Memory B cell (primary cell): ENCODE data around the gene NMT1.

Experiments used
- ATAC-seq: fragments of 150-1000 bp; cut with Tn5 transposase; 2 replicates; pipeline ENCODE4 v1.10.0; 2021; ENCODE audit warnings: low read depth, mild to moderate bottlenecking, moderate library complexity
- DNase-seq, 2 donors: peaks; one replicate each; pipeline ENCODE4 v3.0.0; 2022; ENCODE audit warnings: low spot score in 2 of 2
- H3K27ac Mint-ChIP-seq: one replicate; pipeline ENCODE4 v1.8.0; 2022; ENCODE audit warnings: mild to moderate bottlenecking, moderate library complexity, mixed read lengths
- H3K27me3 Mint-ChIP-seq: one replicate; pipeline ENCODE4 v1.8.0; 2022; ENCODE audit warnings: mixed read lengths
- H3K36me3 Mint-ChIP-seq: one replicate; pipeline ENCODE4 v1.8.0; 2022; ENCODE audit warnings: mild to moderate bottlenecking, mixed read lengths
- H3K4me1 Mint-ChIP-seq: one replicate; pipeline ENCODE4 v1.8.0; 2022; ENCODE audit warnings: mixed read lengths
- H3K4me3 Mint-ChIP-seq: one replicate; pipeline ENCODE4 v1.8.0; 2022; ENCODE audit warnings: mild to moderate bottlenecking, moderate library complexity, mixed read lengths
- H3K9me3 Mint-ChIP-seq: one replicate; pipeline ENCODE4 v1.8.0; 2022; ENCODE audit warnings: mixed read lengths

The NMT1 gene

GRCh38 chr17:45060797-45061605 is at the start of gene NMT1:
NMT1 (plus strand) TSS chr17:45061317; CDS start chr17:45061330, 13 bp downstream.
- Mint-ChIP-seq H3K27me3 (no peaks in the 10 kb centered on the region), H3K9me3 (no peaks in the 10 kb centered on the region), H3K27ac (peak within 1 kb of the TSS; percentile 95), H3K4me1 (peaks cover 20% of the 10 kb centered on the region), H3K4me3 (peak within 1 kb of the TSS; percentile 99), H3K36me3 (no peaks in the 10 kb centered on the region)
- DNase-seq = peak; percentile 93 to 94
- peak; percentile 85 for ATAC-seq

- H3K36me3 Mint-ChIP-seq = peaks cover 3% of the 10 kb centered on the region
- no peaks in the 10 kb centered on the region for H3K9me3 Mint-ChIP-seq
- H3K4me3 Mint-ChIP-seq = no peak overlapping the region
- no peak for ATAC-seq
- no peak overlapping the region for H3K27ac Mint-ChIP-seq
- peaks cover 6% of the 10 kb centered on the region for H3K4me1 Mint-ChIP-seq
- peaks cover 27% of the 10 kb centered on the region for H3K27me3 Mint-ChIP-seq
- DNase-seq = no peak
Observed at GRCh38 chr17:45011767-45012166, 49.4 kb upstream of the NMT1 start.

GRCh38 chr17:45013021-45013997 is 47.8 kb upstream of the NMT1 start:
- ATAC-seq (no peak), DNase-seq (no peak)
- Mint-ChIP-seq H3K27ac (no peak overlapping the region), H3K9me3 (no peaks in the 10 kb centered on the region), H3K4me3 (no peak overlapping the region), H3K27me3 (peaks cover 24% of the 10 kb centered on the region), H3K36me3 (no peaks in the 10 kb centered on the region), H3K4me1 (no peaks in the 10 kb centered on the region)

GRCh38 chr17:45016237-45016636 is 44.9 kb upstream of the NMT1 start:
- DNase-seq = no peak
- peaks cover 32% of the 10 kb centered on the region for H3K27me3 Mint-ChIP-seq
- no peak overlapping the region for H3K27ac Mint-ChIP-seq
- no peak overlapping the region for H3K4me3 Mint-ChIP-seq
- H3K9me3 Mint-ChIP-seq = no peaks in the 10 kb centered on the region
- no peaks in the 10 kb centered on the region for H3K36me3 Mint-ChIP-seq
- H3K4me1 Mint-ChIP-seq = peaks cover 15% of the 10 kb centered on the region
- no peak for ATAC-seq

- H3K27ac Mint-ChIP-seq = no peak overlapping the region
- ATAC-seq (no peak), DNase-seq (no peak)
- H3K36me3 Mint-ChIP-seq = no peaks in the 10 kb centered on the region
- H3K27me3 Mint-ChIP-seq = peaks cover 33% of the 10 kb centered on the region
- peaks cover 17% of the 10 kb centered on the region for H3K4me1 Mint-ChIP-seq
- no peaks in the 10 kb centered on the region for H3K9me3 Mint-ChIP-seq
- H3K4me3 Mint-ChIP-seq = no peak overlapping the region
Observed at GRCh38 chr17:45016823-45017222, 44.3 kb upstream of the NMT1 start.

GRCh38 chr17:45018514-45018847 is 42.6 kb upstream of the NMT1 start:
- H3K4me1 Mint-ChIP-seq = peaks cover 20% of the 10 kb centered on the region
- ATAC-seq = no peak
- peak overlapping the region; percentile 88 for H3K4me3 Mint-ChIP-seq
- no peaks in the 10 kb centered on the region for H3K9me3 Mint-ChIP-seq
- peak overlapping the region; percentile 63 for H3K27ac Mint-ChIP-seq
- no peak for DNase-seq
- peaks cover 32% of the 10 kb centered on the region for H3K27me3 Mint-ChIP-seq
- no peaks in the 10 kb centered on the region for H3K36me3 Mint-ChIP-seq

GRCh38 chr17:45018848-45019711 is 42.0 kb upstream of the NMT1 start:
- Mint-ChIP-seq H3K4me1 (peaks cover 20% of the 10 kb centered on the region), H3K36me3 (peaks cover 2% of the 10 kb centered on the region), H3K27ac (peak overlapping the region; percentile 63), H3K4me3 (peak overlapping the region; percentile 88), H3K9me3 (no peaks in the 10 kb centered on the region), H3K27me3 (peaks cover 32% of the 10 kb centered on the region)
- DNase-seq (peak in 1 of 2 donors; percentile 24), ATAC-seq (peak; percentile 40)

GRCh38 chr17:45020354-45021138 is 40.6 kb upstream of the NMT1 start:
- ATAC-seq (no peak), DNase-seq (peak in 1 of 2 donors; percentile 14)
- peak overlapping the region; percentile 11 for H3K4me3 Mint-ChIP-seq
- peaks cover 20% of the 10 kb centered on the region for H3K4me1 Mint-ChIP-seq
- H3K9me3 Mint-ChIP-seq = no peaks in the 10 kb centered on the region
- peaks cover 32% of the 10 kb centered on the region for H3K27me3 Mint-ChIP-seq
- no peak overlapping the region for H3K27ac Mint-ChIP-seq
- peaks cover 3% of the 10 kb centered on the region for H3K36me3 Mint-ChIP-seq

- Mint-ChIP-seq H3K27ac (no peak overlapping the region), H3K4me3 (peak overlapping the region; percentile 72), H3K27me3 (peaks cover 27% of the 10 kb centered on the region), H3K36me3 (peaks cover 3% of the 10 kb centered on the region), H3K9me3 (no peaks in the 10 kb centered on the region), H3K4me1 (peaks cover 20% of the 10 kb centered on the region)
- DNase-seq (peak; percentile 73 to 77), ATAC-seq (peak; percentile 85)
Observed at GRCh38 chr17:45021607-45022287, 39.4 kb upstream of the NMT1 start.

- Mint-ChIP-seq H3K4me1 (peaks cover 20% of the 10 kb centered on the region), H3K4me3 (no peak overlapping the region), H3K9me3 (no peaks in the 10 kb centered on the region), H3K36me3 (peaks cover 3% of the 10 kb centered on the region), H3K27me3 (peaks cover 25% of the 10 kb centered on the region), H3K27ac (no peak overlapping the region)
- no peak for DNase-seq
- ATAC-seq = peak; percentile 18
Observed at GRCh38 chr17:45022288-45022648, 38.8 kb upstream of the NMT1 start.

GRCh38 chr17:45022655-45023339 is 38.3 kb upstream of the NMT1 start:
- no peak for ATAC-seq
- DNase-seq = no peak
- Mint-ChIP-seq H3K9me3 (no peaks in the 10 kb centered on the region), H3K4me3 (no peak overlapping the region), H3K4me1 (peaks cover 20% of the 10 kb centered on the region), H3K27me3 (peaks cover 25% of the 10 kb centered on the region), H3K27ac (no peak overlapping the region), H3K36me3 (peaks cover 3% of the 10 kb centered on the region)

- Mint-ChIP-seq H3K4me1 (no peaks in the 10 kb centered on the region), H3K27me3 (no peaks in the 10 kb centered on the region), H3K27ac (no peak overlapping the region), H3K4me3 (no peak overlapping the region), H3K36me3 (peaks cover 16% of the 10 kb centered on the region), H3K9me3 (no peaks in the 10 kb centered on the region)
- ATAC-seq (no peak), DNase-seq (no peak)
Observed at GRCh38 chr17:45029096-45029495, 32.0 kb upstream of the NMT1 start.
